ENCODE results near the gene GLTPD2. TPM values are rescaled to one million over a fixed set of nuclear protein-coding genes. Genes with fewer than 3 reads are reported as not detected.

The GLTPD2 gene
- total and polyA plus RNA-seq, 4 donors: 0.34 to 0.41 TPM; not detected in 2

GRCh38 chr17:4815043-4815675, 26.4 kb downstream of the GLTPD2 start:
- 84 to 89% methylated on average over 7 of the region's 7 CpGs for WGBS, 2 donors
- Histone ChIP-seq H3K36me3 (ENCODE audit: control insufficient read depth in 4 of 4, insufficient read depth in 4 of 4, low read length in 4 of 4) (peaks cover 0 to 40% (median 35%) of the 10 kb centered on the region in 4 donors), H3K27me3 (ENCODE audit: control insufficient read depth in 3 of 3, insufficient read depth in 3 of 3, low read length in 2 of 3) (no peaks in the 10 kb centered on the region), H3K4me3 (no peak overlapping the region), H3K4me1 (ENCODE audit: control insufficient read depth in 5 of 5, insufficient read depth in 5 of 5, low read length in 5 of 5) (no peaks in the 10 kb centered on the region), H3K9ac (ENCODE audit: insufficient read depth in 1 of 2, low read length in 2 of 2) (no peak overlapping the region), H3K27ac (ENCODE audit: low read depth in 1 of 2, low read length in 1 of 2) (no peak overlapping the region), H3K9me3 (ENCODE audit: control insufficient read depth in 4 of 4, insufficient read depth in 3 of 4, low read length in 3 of 4) (peaks cover 0 to 2% (median 0%) of the 10 kb centered on the region in 4 donors)
- TF ChIP-seq CTCF (IDR thresholded peaks at IDR 0.05; ENCODE audit: control extremely low read depth, extremely low read depth): no peak
- ATAC-seq (ENCODE audit: insufficient read depth, low FRiP score) (no peak), DNase-seq (no peak)

GRCh38 chr17:4816826-4817225, 28.1 kb downstream of the GLTPD2 start:
- no peak overlapping the region for H3K4me3 ChIP-seq
- H3K36me3 ChIP-seq (ENCODE audit: control insufficient read depth in 4 of 4, insufficient read depth in 4 of 4, low read length in 4 of 4): peaks cover 0 to 33% (median 30%) of the 10 kb centered on the region in 4 donors
- H3K9me3 ChIP-seq (ENCODE audit: control insufficient read depth in 4 of 4, insufficient read depth in 3 of 4, low read length in 3 of 4): peaks cover 0 to 2% (median 0%) of the 10 kb centered on the region in 4 donors
- DNase-seq: no peak
- no peak overlapping the region for H3K9ac ChIP-seq (ENCODE audit: insufficient read depth in 1 of 2, low read length in 2 of 2)
- 93 to 96% methylated on average over 13 of the region's 13 CpGs for WGBS, 2 donors
- no peaks in the 10 kb centered on the region for H3K4me1 ChIP-seq (ENCODE audit: control insufficient read depth in 5 of 5, insufficient read depth in 5 of 5, low read length in 5 of 5)
- no peaks in the 10 kb centered on the region for H3K27me3 ChIP-seq (ENCODE audit: control insufficient read depth in 3 of 3, insufficient read depth in 3 of 3, low read length in 2 of 3)
- no peak for ATAC-seq (ENCODE audit: insufficient read depth, low FRiP score)
- TF ChIP-seq CTCF (IDR thresholded peaks at IDR 0.05; ENCODE audit: control extremely low read depth, extremely low read depth): no peak
- no peak overlapping the region for H3K27ac ChIP-seq (ENCODE audit: low read depth in 1 of 2, low read length in 1 of 2)

GRCh38 chr17:4818276-4818675, 29.5 kb downstream of the GLTPD2 start:
- no peak overlapping the region for H3K9ac ChIP-seq (ENCODE audit: insufficient read depth in 1 of 2, low read length in 2 of 2)
- no peak for ATAC-seq (ENCODE audit: insufficient read depth, low FRiP score)

More at GRCh38 chr17:4818276-4818675, 29.5 kb downstream of the GLTPD2 start:
- peaks cover 0 to 4% (median 0%) of the 10 kb centered on the region in 5 donors for H3K4me1 ChIP-seq (ENCODE audit: control insufficient read depth in 5 of 5, insufficient read depth in 5 of 5, low read length in 5 of 5)
- H3K27ac ChIP-seq (ENCODE audit: low read depth in 1 of 2, low read length in 1 of 2): no peak overlapping the region
- peaks cover 0 to 2% (median 0%) of the 10 kb centered on the region in 4 donors for H3K9me3 ChIP-seq (ENCODE audit: control insufficient read depth in 4 of 4, insufficient read depth in 3 of 4, low read length in 3 of 4)
- no peak overlapping the region for H3K4me3 ChIP-seq
- 85 to 86% methylated on average over 12 of the region's 12 CpGs for WGBS, 2 donors
- TF ChIP-seq CTCF (IDR thresholded peaks at IDR 0.05; ENCODE audit: control extremely low read depth, extremely low read depth): no peak
- H3K36me3 ChIP-seq (ENCODE audit: control insufficient read depth in 4 of 4, insufficient read depth in 4 of 4, low read length in 4 of 4): peaks cover 0 to 38% (median 32%) of the 10 kb centered on the region in 4 donors
- DNase-seq: no peak
- no peaks in the 10 kb centered on the region for H3K27me3 ChIP-seq (ENCODE audit: control insufficient read depth in 3 of 3, insufficient read depth in 3 of 3, low read length in 2 of 3)
